ENCODE results near the gene DOK4.
"Not testable (repeated sequence)": the region's sequence is repeated elsewhere in the genome, so short reads cannot be mapped to it uniquely, and the experiment has no call there.

The DOK4 gene

GRCh38 chr16:57444711-57445110 is 41.6 kb downstream of the DOK4 start:
- no peaks in the 10 kb centered on the region for H3K36me3 ChIP-seq (ENCODE audit: control insufficient read depth, insufficient read depth, low read length)
- H3K4me1 ChIP-seq (ENCODE audit: control insufficient read depth, insufficient read depth, low read length), result peaks cover 11% of the 10 kb centered on the region
- no peak overlapping the region for H3K4me3 ChIP-seq (ENCODE audit: low read length)
- no peaks in the 10 kb centered on the region for H3K27me3 ChIP-seq (ENCODE audit: control insufficient read depth, insufficient read depth, low read length)
- H3K9me3 ChIP-seq (ENCODE audit: control insufficient read depth, low read length), result no peaks in the 10 kb centered on the region
- H3K9ac ChIP-seq (ENCODE audit: low read length), result no peak overlapping the region

- not testable (repeated sequence) for H3K4me3 ChIP-seq (ENCODE audit: low read length); H3K27me3 ChIP-seq (ENCODE audit: control insufficient read depth, insufficient read depth, low read length); H3K9ac ChIP-seq (ENCODE audit: low read length); H3K9me3 ChIP-seq (ENCODE audit: control insufficient read depth, low read length); H3K36me3 ChIP-seq (ENCODE audit: control insufficient read depth, insufficient read depth, low read length); H3K4me1 ChIP-seq (ENCODE audit: control insufficient read depth, insufficient read depth, low read length)
These were observed 45.7 kb downstream of the DOK4 start for GRCh38 chr16:57440551-57440950.

DNA sequence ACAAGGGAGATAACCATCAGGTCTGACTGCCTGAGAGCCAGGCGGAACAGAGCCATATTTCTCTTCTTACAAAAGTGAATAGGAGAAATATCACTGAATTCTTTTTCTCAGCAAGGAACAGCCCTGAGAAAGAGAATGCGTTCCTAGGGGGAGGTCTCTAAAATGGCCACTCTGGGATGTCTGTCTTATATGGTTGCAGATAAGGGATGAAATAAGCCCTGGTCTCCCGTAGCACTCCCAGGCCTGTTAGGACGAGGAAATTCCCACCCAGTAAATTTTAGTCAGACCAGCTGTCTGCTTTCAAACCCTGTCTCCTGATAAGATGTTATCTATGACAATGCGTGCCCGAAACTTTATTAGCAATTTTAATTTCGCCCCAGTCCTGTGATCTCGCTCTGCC is 46.3 kb downstream of the DOK4 start:
- not testable (repeated sequence) for H3K27me3 ChIP-seq (ENCODE audit: control insufficient read depth, insufficient read depth, low read length); H3K36me3 ChIP-seq (ENCODE audit: control insufficient read depth, insufficient read depth, low read length); H3K4me3 ChIP-seq (ENCODE audit: low read length); H3K4me1 ChIP-seq (ENCODE audit: control insufficient read depth, insufficient read depth, low read length); H3K9me3 ChIP-seq (ENCODE audit: control insufficient read depth, low read length); H3K9ac ChIP-seq (ENCODE audit: low read length)

- no peak overlapping the region for H3K9ac ChIP-seq (ENCODE audit: low read length)
- no peak overlapping the region for H3K4me3 ChIP-seq (ENCODE audit: low read length)
- H3K36me3 ChIP-seq (ENCODE audit: control insufficient read depth, insufficient read depth, low read length), result peaks cover 14% of the 10 kb centered on the region
These were observed 50.5 kb downstream of the DOK4 start for GRCh38 chr16:57435838-57436237.

DNA sequence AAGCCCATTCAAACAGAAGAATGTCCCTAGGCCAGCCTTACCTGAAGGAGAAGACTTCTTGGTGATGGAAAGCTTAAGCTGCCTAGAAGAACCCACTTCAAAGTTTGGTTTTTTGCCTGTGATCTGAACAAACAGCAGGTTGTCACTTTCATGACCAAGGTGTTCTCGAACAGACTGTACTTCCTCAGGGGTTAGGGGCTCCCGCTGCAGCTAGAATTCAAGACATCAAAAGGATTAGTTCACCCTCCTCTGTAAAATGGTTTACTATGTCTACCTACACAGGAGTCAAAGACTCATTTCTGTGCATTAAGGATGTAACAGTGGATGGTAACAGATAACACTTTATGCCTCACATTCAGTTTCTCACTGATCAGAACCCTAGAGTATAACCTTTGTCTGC is 52.3 kb downstream of the DOK4 start:
- H3K9ac ChIP-seq (ENCODE audit: low read length), result no peak overlapping the region
- H3K4me1 ChIP-seq (ENCODE audit: control insufficient read depth, insufficient read depth, low read length), result no peaks in the 10 kb centered on the region
- H3K27me3 ChIP-seq (ENCODE audit: control insufficient read depth, insufficient read depth, low read length), result no peaks in the 10 kb centered on the region
- peaks cover 24% of the 10 kb centered on the region for H3K36me3 ChIP-seq (ENCODE audit: control insufficient read depth, insufficient read depth, low read length)
- H3K4me3 ChIP-seq (ENCODE audit: low read length), result no peak overlapping the region
- no peaks in the 10 kb centered on the region for H3K9me3 ChIP-seq (ENCODE audit: control insufficient read depth, low read length)

More at GRCh38 chr16:57435838-57436237, 50.5 kb downstream of the DOK4 start:
- no peaks in the 10 kb centered on the region for H3K4me1 ChIP-seq (ENCODE audit: control insufficient read depth, insufficient read depth, low read length)
- H3K9me3 ChIP-seq (ENCODE audit: control insufficient read depth, low read length), result no peaks in the 10 kb centered on the region
- no peaks in the 10 kb centered on the region for H3K27me3 ChIP-seq (ENCODE audit: control insufficient read depth, insufficient read depth, low read length)

GRCh38 chr16:57432989-57433388 is 53.3 kb downstream of the DOK4 start:
- no peak overlapping the region for H3K4me3 ChIP-seq (ENCODE audit: low read length)
- no peaks in the 10 kb centered on the region for H3K4me1 ChIP-seq (ENCODE audit: control insufficient read depth, insufficient read depth, low read length)
- H3K36me3 ChIP-seq (ENCODE audit: control insufficient read depth, insufficient read depth, low read length), result peaks cover 24% of the 10 kb centered on the region
- no peaks in the 10 kb centered on the region for H3K9me3 ChIP-seq (ENCODE audit: control insufficient read depth, low read length)
- H3K27me3 ChIP-seq (ENCODE audit: control insufficient read depth, insufficient read depth, low read length), result no peaks in the 10 kb centered on the region
- H3K9ac ChIP-seq (ENCODE audit: low read length), result no peak overlapping the region

DNA sequence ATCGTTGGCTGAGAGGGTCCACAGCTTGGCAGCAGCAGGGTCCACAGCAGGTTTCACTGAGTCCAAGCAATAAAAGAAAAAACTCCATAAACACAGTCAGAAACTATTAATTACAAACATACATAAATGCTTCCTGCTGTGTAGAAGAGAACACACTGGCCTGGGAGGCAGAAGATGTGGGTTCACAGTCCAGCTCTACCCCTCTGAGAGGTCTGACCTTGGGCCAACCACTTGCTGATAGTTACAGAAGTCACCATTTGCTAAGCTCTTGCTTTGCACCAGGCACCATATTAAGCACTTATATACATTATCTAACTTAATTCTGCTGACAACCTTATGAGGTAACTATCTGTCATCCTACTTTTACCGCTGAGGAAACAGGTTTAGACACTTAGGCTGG is 53.8 kb downstream of the DOK4 start:
- Histone ChIP-seq H3K9me3 (ENCODE audit: control insufficient read depth, low read length) (no peaks in the 10 kb centered on the region), H3K27me3 (ENCODE audit: control insufficient read depth, insufficient read depth, low read length) (no peaks in the 10 kb centered on the region), H3K9ac (ENCODE audit: low read length) (no peak overlapping the region), H3K36me3 (ENCODE audit: control insufficient read depth, insufficient read depth, low read length) (peaks cover 24% of the 10 kb centered on the region), H3K4me3 (ENCODE audit: low read length) (no peak overlapping the region), H3K4me1 (ENCODE audit: control insufficient read depth, insufficient read depth, low read length) (no peaks in the 10 kb centered on the region)

- H3K36me3 ChIP-seq (ENCODE audit: control insufficient read depth, insufficient read depth, low read length), result peaks cover 24% of the 10 kb centered on the region
These were observed 55.3 kb downstream of the DOK4 start for GRCh38 chr16:57430955-57431354.

DNA sequence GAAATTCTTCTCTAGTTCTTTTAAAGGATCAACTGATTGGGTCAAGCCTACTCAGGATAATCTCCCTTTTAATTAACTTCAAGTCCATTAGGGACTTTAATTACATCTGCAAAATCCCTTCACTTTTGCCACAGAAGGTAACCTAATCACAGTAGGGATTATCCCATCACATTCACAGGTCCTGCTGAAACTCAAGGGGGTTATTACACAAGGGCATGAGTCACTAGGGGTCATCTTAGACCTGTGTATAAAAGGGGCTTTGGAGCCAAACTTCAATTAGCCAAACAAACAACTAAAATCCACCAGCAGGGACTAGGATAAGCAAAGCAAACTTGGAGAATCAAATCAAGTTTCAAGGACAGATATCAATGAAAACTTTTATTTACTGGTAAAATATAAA is 58.5 kb downstream of the DOK4 start:
- Histone ChIP-seq H3K36me3 (ENCODE audit: control insufficient read depth, insufficient read depth, low read length) (peaks cover 9% of the 10 kb centered on the region), H3K9me3 (ENCODE audit: control insufficient read depth, low read length) (no peaks in the 10 kb centered on the region), H3K4me1 (ENCODE audit: control insufficient read depth, insufficient read depth, low read length) (no peaks in the 10 kb centered on the region), H3K27me3 (ENCODE audit: control insufficient read depth, insufficient read depth, low read length) (no peaks in the 10 kb centered on the region), H3K4me3 (ENCODE audit: low read length) (no peak overlapping the region), H3K9ac (ENCODE audit: low read length) (no peak overlapping the region)

More at GRCh38 chr16:57430955-57431354, 55.3 kb downstream of the DOK4 start:
- Histone ChIP-seq H3K27me3 (ENCODE audit: control insufficient read depth, insufficient read depth, low read length) (no peaks in the 10 kb centered on the region), H3K9ac (ENCODE audit: low read length) (no peak overlapping the region), H3K4me1 (ENCODE audit: control insufficient read depth, insufficient read depth, low read length) (no peaks in the 10 kb centered on the region), H3K9me3 (ENCODE audit: control insufficient read depth, low read length) (no peaks in the 10 kb centered on the region), H3K4me3 (ENCODE audit: low read length) (no peak overlapping the region)

DNA sequence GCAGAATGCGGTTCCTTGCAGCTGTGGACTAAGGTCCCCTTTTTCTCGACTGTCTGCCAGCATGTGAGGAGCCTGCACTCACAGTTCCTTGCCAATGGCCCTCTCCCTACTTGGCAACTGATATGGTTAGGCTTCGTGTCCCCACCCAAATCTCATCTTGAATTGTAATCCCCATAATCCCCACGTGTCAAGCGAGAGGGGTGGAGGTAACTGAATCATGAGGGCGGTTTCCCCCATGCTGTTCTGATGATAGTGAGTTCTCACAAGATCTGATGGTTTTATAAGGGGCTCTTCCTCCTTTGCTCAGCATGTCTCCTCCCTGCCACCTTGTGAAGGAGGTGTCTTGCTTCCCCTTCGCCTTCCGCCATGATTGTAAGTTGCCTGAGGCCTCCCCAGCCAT is 59.0 kb downstream of the DOK4 start:
- peaks cover 9% of the 10 kb centered on the region for H3K36me3 ChIP-seq (ENCODE audit: control insufficient read depth, insufficient read depth, low read length)
- H3K27me3 ChIP-seq (ENCODE audit: control insufficient read depth, insufficient read depth, low read length), result no peaks in the 10 kb centered on the region
- no peak overlapping the region for H3K9ac ChIP-seq (ENCODE audit: low read length)

DNA sequence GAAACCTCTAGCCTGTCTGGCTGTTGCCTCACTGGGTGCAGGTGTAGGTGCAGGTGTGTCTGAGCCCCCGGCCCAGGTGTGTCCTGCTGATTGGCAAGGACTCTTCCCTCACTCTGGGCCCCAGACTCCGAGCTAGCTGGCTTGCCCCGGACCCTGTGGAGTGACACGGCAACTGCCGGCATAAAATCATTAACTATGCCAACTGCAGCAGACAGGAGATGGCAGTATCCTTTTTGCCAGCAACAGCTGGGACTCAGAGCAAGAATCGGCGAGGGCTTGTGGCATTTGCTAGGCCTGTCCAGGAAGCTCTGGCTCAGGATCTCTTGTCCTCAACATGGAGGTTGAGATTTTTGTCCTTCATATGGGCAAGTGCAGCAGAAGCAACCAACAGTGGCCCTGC is 59.9 kb downstream of the DOK4 start:
- H3K9ac ChIP-seq (ENCODE audit: low read length), result no peak overlapping the region
- no peaks in the 10 kb centered on the region for H3K27me3 ChIP-seq (ENCODE audit: control insufficient read depth, insufficient read depth, low read length)
- H3K4me3 ChIP-seq (ENCODE audit: low read length), result no peak overlapping the region
- peaks cover 9% of the 10 kb centered on the region for H3K36me3 ChIP-seq (ENCODE audit: control insufficient read depth, insufficient read depth, low read length)
- H3K4me1 ChIP-seq (ENCODE audit: control insufficient read depth, insufficient read depth, low read length), result no peaks in the 10 kb centered on the region
- no peaks in the 10 kb centered on the region for H3K9me3 ChIP-seq (ENCODE audit: control insufficient read depth, low read length)

More for the DNA sequence above, 59.0 kb downstream of the DOK4 start:
- Histone ChIP-seq H3K9me3 (ENCODE audit: control insufficient read depth, low read length) (no peaks in the 10 kb centered on the region), H3K4me1 (ENCODE audit: control insufficient read depth, insufficient read depth, low read length) (no peaks in the 10 kb centered on the region), H3K4me3 (ENCODE audit: low read length) (no peak overlapping the region)

DNA sequence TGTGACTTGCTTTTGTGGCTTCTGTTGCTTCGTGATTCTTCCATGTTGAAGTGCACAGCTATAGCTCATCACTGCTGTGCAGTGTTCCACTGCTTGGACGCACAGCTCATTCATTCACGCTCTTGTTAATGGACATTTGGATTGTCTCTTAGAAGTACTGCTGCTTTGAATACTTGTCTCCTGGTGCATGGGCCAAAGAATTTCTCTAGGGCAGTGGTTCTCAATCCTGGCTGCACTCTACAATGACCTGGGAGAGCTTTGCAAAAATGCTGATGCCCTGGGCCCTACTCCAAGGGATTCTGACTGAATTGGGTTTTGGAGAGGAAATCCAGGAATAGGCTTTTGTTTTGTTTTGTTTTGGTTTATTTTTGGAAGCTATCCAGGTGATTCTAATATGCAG is 61.7 kb downstream of the DOK4 start:
- no peaks in the 10 kb centered on the region for H3K27me3 ChIP-seq (ENCODE audit: control insufficient read depth, insufficient read depth, low read length)
- no peaks in the 10 kb centered on the region for H3K4me1 ChIP-seq (ENCODE audit: control insufficient read depth, insufficient read depth, low read length)
- H3K4me3 ChIP-seq (ENCODE audit: low read length), result no peak overlapping the region
- H3K9ac ChIP-seq (ENCODE audit: low read length), result no peak overlapping the region
- H3K9me3 ChIP-seq (ENCODE audit: control insufficient read depth, low read length), result no peaks in the 10 kb centered on the region
- H3K36me3 ChIP-seq (ENCODE audit: control insufficient read depth, insufficient read depth, low read length), result no peaks in the 10 kb centered on the region

DNA sequence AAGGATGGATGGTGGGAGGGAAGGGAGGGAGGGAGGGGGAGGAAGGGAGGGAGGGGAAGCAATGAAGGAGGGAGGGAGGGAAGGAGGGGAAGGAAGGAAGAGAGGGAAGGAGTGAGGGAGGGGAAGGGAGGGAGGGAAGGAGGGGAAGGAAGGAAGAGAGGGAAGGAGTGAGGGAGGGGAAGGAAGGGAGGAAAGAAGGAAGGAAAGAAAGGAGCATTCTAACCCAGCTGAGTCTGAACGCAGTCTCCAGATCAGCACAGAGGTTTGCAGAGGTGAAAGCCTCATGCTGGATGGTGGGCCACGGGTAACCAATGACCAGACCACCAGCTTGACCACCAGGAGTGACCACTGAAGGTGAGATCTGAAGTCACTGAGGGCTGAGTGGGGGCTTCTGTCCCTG is 63.1 kb downstream of the DOK4 start:
- H3K9ac ChIP-seq (ENCODE audit: low read length), result no peak overlapping the region
- H3K9me3 ChIP-seq (ENCODE audit: control insufficient read depth, low read length), result no peaks in the 10 kb centered on the region
- no peak overlapping the region for H3K4me3 ChIP-seq (ENCODE audit: low read length)
- no peaks in the 10 kb centered on the region for H3K27me3 ChIP-seq (ENCODE audit: control insufficient read depth, insufficient read depth, low read length)
- peaks cover 10% of the 10 kb centered on the region for H3K4me1 ChIP-seq (ENCODE audit: control insufficient read depth, insufficient read depth, low read length)
- no peaks in the 10 kb centered on the region for H3K36me3 ChIP-seq (ENCODE audit: control insufficient read depth, insufficient read depth, low read length)
